GM21786 (cell line): ENCODE results near the gene HUWE1.

ENCODE experiments used
- ATAC-seq: cut with Tn5 transposase; IDR thresholded peaks from one replicate; pipeline ENCODE4 v1.9.1; 2021; ENCODE audit not compliant: unreplicated experiment

The HUWE1 gene

GRCh38 chrX:53685711-53686110, 808 bp downstream of the HUWE1 start:
- no peak for ATAC-seq

- ATAC-seq = no peak
Observed at GRCh38 chrX:53684415-53685192, 1.9 kb downstream of the HUWE1 start.

- peak; percentile 66 for ATAC-seq
Observed at GRCh38 chrX:53683556-53684414, 2.7 kb downstream of the HUWE1 start.

GRCh38 chrX:53682885-53683555, 3.5 kb downstream of the HUWE1 start:
- ATAC-seq = no peak

GRCh38 chrX:53681661-53682060, 4.9 kb downstream of the HUWE1 start:
- ATAC-seq = no peak

- ATAC-seq = no peak
Observed at GRCh38 chrX:53678667-53679066, 7.9 kb downstream of the HUWE1 start.

- ATAC-seq = no peak
Observed at GRCh38 chrX:53677286-53677685, 9.2 kb downstream of the HUWE1 start.

- no peak for ATAC-seq
Observed at GRCh38 chrX:53674581-53674980, 11.9 kb downstream of the HUWE1 start.

- no peak for ATAC-seq
Observed at GRCh38 chrX:53669258-53669657, 17.3 kb downstream of the HUWE1 start.

- no peak for ATAC-seq
Observed at GRCh38 chrX:53666171-53666570, 20.3 kb downstream of the HUWE1 start.

- no peak for ATAC-seq
Observed at GRCh38 chrX:53660004-53660403, 26.5 kb downstream of the HUWE1 start.

GRCh38 chrX:53659039-53659438, 27.5 kb downstream of the HUWE1 start:
- no peak for ATAC-seq

GRCh38 chrX:53656845-53657244, 29.7 kb downstream of the HUWE1 start:
- ATAC-seq = no peak

GRCh38 chrX:53654376-53654775, 32.1 kb downstream of the HUWE1 start:
- ATAC-seq = no peak

- no peak for ATAC-seq
Observed at GRCh38 chrX:53644751-53645150, 41.8 kb downstream of the HUWE1 start.

- ATAC-seq = no peak
Observed at GRCh38 chrX:53642337-53642736, 44.2 kb downstream of the HUWE1 start.

- ATAC-seq = no peak
Observed at GRCh38 chrX:53639257-53639656, 47.3 kb downstream of the HUWE1 start.

- ATAC-seq = no peak
Observed at GRCh38 chrX:53637479-53637878, 49.0 kb downstream of the HUWE1 start.

- ATAC-seq = no peak
Observed at GRCh38 chrX:53631156-53631555, 55.4 kb downstream of the HUWE1 start.

GRCh38 chrX:53630261-53630660, 56.3 kb downstream of the HUWE1 start:
- ATAC-seq = no peak

GRCh38 chrX:53622431-53622830, 64.1 kb downstream of the HUWE1 start:
- ATAC-seq = no peak
